GM12801 (cell line): Measurements from ENCODE around the gene HSD11B1L.

ENCODE experiments used
- TF ChIP-seq, protein P1 (sequence below): IDR thresholded peaks from one replicate; pipeline ENCODE4 v1.5.1; 2011; ENCODE audit warnings: control low read depth; ENCODE audit not compliant: insufficient read length; ENCODE audit errors: extremely low read depth

Gene HSD11B1L

DNA sequence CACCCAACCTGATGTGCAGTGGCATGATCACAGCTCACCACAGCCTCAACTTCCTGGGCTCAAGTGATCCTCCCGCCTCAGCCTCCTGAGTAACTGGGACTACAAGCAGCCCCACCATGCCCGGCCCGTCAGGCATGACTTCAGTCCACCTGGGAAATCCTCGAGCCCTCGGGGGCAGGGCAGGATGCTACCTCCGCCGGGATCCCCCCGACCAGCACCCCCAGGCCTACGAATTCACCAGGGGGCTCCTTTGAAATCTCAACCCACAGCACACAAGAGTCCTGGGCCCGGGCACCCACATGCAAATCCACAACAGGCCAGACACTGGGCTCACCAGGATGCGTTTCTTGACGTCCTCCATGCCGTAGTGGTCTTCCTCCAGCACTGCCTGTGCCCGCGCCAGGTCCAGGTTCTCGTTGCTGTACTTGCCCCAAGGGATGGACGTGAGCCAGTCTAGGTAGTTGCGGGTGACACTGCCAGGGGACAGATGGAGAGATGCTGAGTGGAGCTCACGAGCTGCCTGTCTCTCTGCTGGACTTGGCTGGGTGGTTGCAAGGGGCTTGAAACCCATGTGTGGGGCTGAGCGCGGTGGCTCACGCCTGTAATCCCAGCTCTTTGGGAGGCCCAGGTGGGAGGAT, 19.7 kb downstream of the HSD11B1L start:
- TF ChIP-seq, protein P1, sequence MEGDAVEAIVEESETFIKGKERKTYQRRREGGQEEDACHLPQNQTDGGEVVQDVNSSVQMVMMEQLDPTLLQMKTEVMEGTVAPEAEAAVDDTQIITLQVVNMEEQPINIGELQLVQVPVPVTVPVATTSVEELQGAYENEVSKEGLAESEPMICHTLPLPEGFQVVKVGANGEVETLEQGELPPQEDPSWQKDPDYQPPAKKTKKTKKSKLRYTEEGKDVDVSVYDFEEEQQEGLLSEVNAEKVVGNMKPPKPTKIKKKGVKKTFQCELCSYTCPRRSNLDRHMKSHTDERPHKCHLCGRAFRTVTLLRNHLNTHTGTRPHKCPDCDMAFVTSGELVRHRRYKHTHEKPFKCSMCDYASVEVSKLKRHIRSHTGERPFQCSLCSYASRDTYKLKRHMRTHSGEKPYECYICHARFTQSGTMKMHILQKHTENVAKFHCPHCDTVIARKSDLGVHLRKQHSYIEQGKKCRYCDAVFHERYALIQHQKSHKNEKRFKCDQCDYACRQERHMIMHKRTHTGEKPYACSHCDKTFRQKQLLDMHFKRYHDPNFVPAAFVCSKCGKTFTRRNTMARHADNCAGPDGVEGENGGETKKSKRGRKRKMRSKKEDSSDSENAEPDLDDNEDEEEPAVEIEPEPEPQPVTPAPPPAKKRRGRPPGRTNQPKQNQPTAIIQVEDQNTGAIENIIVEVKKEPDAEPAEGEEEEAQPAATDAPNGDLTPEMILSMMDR = no peak

GRCh38 chr19:5703819-5704818, 23.3 kb downstream of the HSD11B1L start:
- TF ChIP-seq, protein P1 = no peak

DNA sequence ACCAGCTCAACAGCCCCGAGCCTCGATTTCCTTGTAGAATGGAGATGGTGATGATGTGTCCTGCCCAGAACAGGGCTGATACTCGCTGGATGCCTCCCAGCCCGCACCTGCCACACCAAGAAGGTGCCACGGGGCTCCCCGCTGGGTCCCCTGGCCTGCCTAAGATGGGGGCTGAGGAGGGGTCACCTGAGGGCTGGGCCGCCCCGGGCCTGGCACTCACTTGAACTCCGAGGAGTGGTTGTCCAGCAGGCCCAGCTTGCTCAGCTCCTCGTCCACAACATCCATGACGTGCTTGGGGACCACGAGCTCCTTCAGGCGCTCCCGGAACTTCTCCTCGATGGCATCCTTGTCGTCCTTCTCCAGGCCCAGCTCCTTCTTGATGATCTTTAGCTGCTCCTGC, 24.7 kb downstream of the HSD11B1L start:
- TF ChIP-seq, protein P1 = no peak

- TF ChIP-seq, protein P1 = no peak
These were observed 26.2 kb downstream of the HSD11B1L start for GRCh38 chr19:5706876-5707573.

GRCh38 chr19:5707576-5708575, 27.0 kb downstream of the HSD11B1L start:
- TF ChIP-seq, protein P1 = no peak

DNA sequence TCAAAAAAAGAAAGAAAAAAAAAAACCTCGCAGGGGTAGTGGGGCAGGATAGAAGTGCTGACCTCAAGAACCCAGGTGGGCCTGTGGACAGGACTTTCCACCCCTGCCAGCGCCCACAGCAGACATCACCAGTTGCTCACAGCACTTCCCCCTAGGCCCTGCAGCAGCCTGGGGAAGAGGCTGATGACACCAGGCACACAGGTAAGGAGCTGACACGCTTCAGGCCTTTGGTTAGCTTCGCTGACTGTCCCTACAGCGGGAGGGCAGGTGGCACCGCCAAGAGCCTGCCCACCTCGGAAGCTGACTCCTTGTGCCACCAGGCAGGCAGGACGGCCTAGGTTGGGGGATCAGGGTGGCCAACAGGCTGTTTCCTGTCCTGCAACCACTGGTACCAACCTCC, 30.2 kb downstream of the HSD11B1L start:
- TF ChIP-seq, protein P1 = no peak
